H4 (cell line): ENCODE data around the gene DNAJB11. TPM values are rescaled to one million over a fixed set of nuclear protein-coding genes. Genes with fewer than 3 reads are reported as not detected.
"Not testable (repeated sequence)": the region's sequence is repeated elsewhere in the genome, so short reads cannot be mapped to it uniquely, and the experiment has no call there.

Experiments used
- DNase-seq: peaks from one replicate; pipeline ENCODE4 v3.0.0-alpha.2; 2015; ENCODE audit warnings: low spot score
- total RNA-seq: library from RNA; depleted of rRNA; stranded (reverse); fragments of >200 nt; shearing (Covaris generic); gene quantifications from 2 replicates; pipeline ENCODE4 v1.2.3, GENCODE V29; 2014; rRNA removed

Gene DNAJB11
- total RNA-seq, 1 experiment from 2014 or later = 159 TPM

- no peak for DNase-seq
Measured at GRCh38 chr3:186618318-186618938, 47.9 kb downstream of the DNAJB11 start.

- DNase-seq = no peak
Measured at GRCh38 chr3:186619787-186620212, 49.3 kb downstream of the DNAJB11 start.

GRCh38 chr3:186620213-186621092, 49.9 kb downstream of the DNAJB11 start:
- DNase-seq = no peak

GRCh38 chr3:186621894-186622650, 51.6 kb downstream of the DNAJB11 start:
- DNase-seq = no peak

- no peak for DNase-seq
Measured at GRCh38 chr3:186622651-186623310, 52.3 kb downstream of the DNAJB11 start.

- DNase-seq = no peak
Measured at GRCh38 chr3:186624598-186624997, 54.1 kb downstream of the DNAJB11 start.

- no peak for DNase-seq
Measured at GRCh38 chr3:186625600-186626042, 55.1 kb downstream of the DNAJB11 start.

GRCh38 chr3:186626254-186626847, 55.8 kb downstream of the DNAJB11 start:
- no peak for DNase-seq

GRCh38 chr3:186627852-186628414, 57.4 kb downstream of the DNAJB11 start:
- no peak for DNase-seq

GRCh38 chr3:186628756-186629155, 58.2 kb downstream of the DNAJB11 start:
- no peak for DNase-seq

- DNase-seq = no peak
Measured at GRCh38 chr3:186630950-186631641, 60.6 kb downstream of the DNAJB11 start.

- DNase-seq = no peak
Measured at GRCh38 chr3:186633481-186633880, 63.0 kb downstream of the DNAJB11 start.

GRCh38 chr3:186634207-186634606, 63.7 kb downstream of the DNAJB11 start:
- not testable (repeated sequence) for DNase-seq

Other genes starting within 250 kb of the DNAJB11 start
- gene DGKG, start 208.5 kb upstream of the DNAJB11 start, total RNA-seq = 18.4 and 26.1 TPM in 2 replicates
- gene CRYGS, start 26.3 kb upstream of the DNAJB11 start, total RNA-seq = 0.10 TPM in 1 of 2 replicates, not detected in the other
- 21.4 and 25.5 TPM in 2 replicates for gene TBCCD1, start 3.4 kb upstream of the DNAJB11 start, total RNA-seq
- not detected in 2 replicates for gene AHSG, start 42.3 kb downstream of the DNAJB11 start, total RNA-seq
- gene FETUB, start 69.7 kb downstream of the DNAJB11 start, total RNA-seq = not detected in 2 replicates
- gene HRG, start 95.3 kb downstream of the DNAJB11 start, total RNA-seq = not detected in 2 replicates
- gene KNG1, start 146.6 kb downstream of the DNAJB11 start, total RNA-seq = not detected in 2 replicates
- gene EIF4A2, start 212.9 kb downstream of the DNAJB11 start, total RNA-seq = 416 and 440 TPM in 2 replicates
- gene RFC4, start 235.8 kb downstream of the DNAJB11 start, total RNA-seq = 131 and 150 TPM in 2 replicates